ENCODE data around the gene LIPK. TPM values are rescaled to one million over a fixed set of nuclear protein-coding genes. Genes with fewer than 3 reads are reported as not detected.
A peak's percentile ranks its signal among the peaks of the same experiment; 100 is the strongest.

Gene LIPK
- total and polyA plus RNA-seq, 8 donors = not detected

- no peaks in the 10 kb centered on the region for H3K36me3 ChIP-seq
- H3K27ac ChIP-seq = no peak overlapping the region
- DNase-seq = no peak
- H3K27me3 ChIP-seq = no peaks in the 10 kb centered on the region
- ATAC-seq = no peak
- H3K4me1 ChIP-seq = no peaks in the 10 kb centered on the region
- H3K9me3 ChIP-seq = peaks cover 0 to 2% of the 10 kb centered on the region in 2 donors
- TF ChIP-seq CTCF (IDR thresholded peaks at IDR 0.05) = no peak
- intact Hi-C loops (cut with DNase I) = no loop called here
- H3K4me3 ChIP-seq = no peak overlapping the region
These were observed 48.2 kb downstream of the LIPK start for GRCh38 chr10:88754287-88754686.

GRCh38 chr10:88755753-88756152 is 49.7 kb downstream of the LIPK start:
- ATAC-seq (no peak), DNase-seq (no peak)
- H3K27me3 ChIP-seq = no peaks in the 10 kb centered on the region
- no peaks in the 10 kb centered on the region for H3K36me3 ChIP-seq
- no peak overlapping the region for H3K27ac ChIP-seq
- TF ChIP-seq CTCF (IDR thresholded peaks at IDR 0.05) = no peak
- no peak overlapping the region for H3K4me3 ChIP-seq
- no peaks in the 10 kb centered on the region for H3K9me3 ChIP-seq
- intact Hi-C loops (cut with DNase I) = no loop called here
- H3K4me1 ChIP-seq = no peaks in the 10 kb centered on the region

GRCh38 chr10:88756660-88757059 is 50.6 kb downstream of the LIPK start:
- intact Hi-C loops (cut with DNase I) = no loop called here
- TF ChIP-seq CTCF (IDR thresholded peaks at IDR 0.05) = no peak
- Histone ChIP-seq H3K36me3 (no peaks in the 10 kb centered on the region), H3K27me3 (no peaks in the 10 kb centered on the region), H3K4me3 (no peak overlapping the region), H3K27ac (no peak overlapping the region), H3K4me1 (no peaks in the 10 kb centered on the region), H3K9me3 (no peaks in the 10 kb centered on the region)
- DNase-seq (no peak), ATAC-seq (no peak)

GRCh38 chr10:88759366-88760101 is 53.5 kb downstream of the LIPK start, which contains the start of gene LIPN:
Gene LIPN (plus strand): TSS chr10:88760020. CDS start chr10:88761406, 1,386 bp downstream.
- Histone ChIP-seq H3K36me3 (no peaks in the 10 kb centered on the region), H3K27me3 (no peaks in the 10 kb centered on the region), H3K4me1 (no peaks in the 10 kb centered on the region), H3K9me3 (no peaks in the 10 kb centered on the region), H3K4me3 (no peak within 1 kb of the TSS), H3K27ac (peak within 1 kb of the TSS in 1 of 2 donors; percentile 81)
- peak; percentile 78 for ATAC-seq
- no peak for TF ChIP-seq CTCF (IDR thresholded peaks at IDR 0.05)
- intact Hi-C loops (cut with DNase I) = no loop called here
- DNase-seq = peak in 2 of 4 donors; percentile 1 to 43

GRCh38 chr10:88762906-88763305 is 56.9 kb downstream of the LIPK start:
- Histone ChIP-seq H3K27me3 (no peaks in the 10 kb centered on the region), H3K27ac (no peak overlapping the region), H3K4me3 (no peak overlapping the region), H3K4me1 (peaks cover 0 to 9% of the 10 kb centered on the region in 2 donors), H3K9me3 (no peaks in the 10 kb centered on the region), H3K36me3 (no peaks in the 10 kb centered on the region)
- intact Hi-C loops (cut with DNase I) = no loop called here
- ATAC-seq = no peak
- no peak for TF ChIP-seq CTCF (IDR thresholded peaks at IDR 0.05)
- DNase-seq = no peak

All from left lung (tissue), 10 donors.